ENCODE data around the gene UBE2F. TPM values are rescaled to one million over a fixed set of nuclear protein-coding genes. Genes with fewer than 3 reads are reported as not detected.
A peak's percentile ranks its signal among the peaks of the same experiment; 100 is the strongest.

The UBE2F gene
- 100 to 1,000 TPM in 1 of 2 donors, 10 to 100 TPM in 1; 64.5 to 175 TPM for total RNA-seq

GRCh38 chr2:237966565-237967462 is at the start of gene UBE2F:
UBE2F (plus strand) TSS chr2:237967014; CDS start chr2:237973108, 6,094 bp downstream.
- peak; percentile 92 to 93 for ATAC-seq
- Mint-ChIP-seq H3K9me3 (peaks cover 12 to 14% of the 10 kb centered on the region in 2 donors), H3K27ac (peak within 1 kb of the TSS; percentile 78 to 89), H3K36me3 (peaks cover 30 to 36% of the 10 kb centered on the region in 2 donors)
- DNase-seq (ENCODE audit: low spot score in 2 of 2): peak; percentile 97 to 98

- Mint-ChIP-seq H3K9me3 (no peaks in the 10 kb centered on the region), H3K36me3 (no peaks in the 10 kb centered on the region), H3K27ac (no peak overlapping the region)
- no peak for ATAC-seq
- no peak for DNase-seq (ENCODE audit: low spot score in 2 of 2)
Observed at GRCh38 chr2:237917696-237918374, 49.0 kb upstream of the UBE2F start.

GRCh38 chr2:237919593-237919992 is 47.2 kb upstream of the UBE2F start:
- H3K36me3 Mint-ChIP-seq: no peaks in the 10 kb centered on the region
- DNase-seq (ENCODE audit: low spot score in 2 of 2) (no peak), ATAC-seq (no peak)
- peaks cover 0 to 4% of the 10 kb centered on the region in 2 donors for H3K9me3 Mint-ChIP-seq
- no peak overlapping the region for H3K27ac Mint-ChIP-seq

- Mint-ChIP-seq H3K9me3 (peaks cover 0 to 4% of the 10 kb centered on the region in 2 donors), H3K27ac (no peak overlapping the region), H3K36me3 (no peaks in the 10 kb centered on the region)
- DNase-seq (ENCODE audit: low spot score in 2 of 2): no peak
- peak in 1 of 2 donors; percentile 21 for ATAC-seq
Observed at GRCh38 chr2:237920673-237921072, 46.1 kb upstream of the UBE2F start.

- ATAC-seq: no peak
- no peaks in the 10 kb centered on the region for H3K36me3 Mint-ChIP-seq
- peak overlapping the region in 1 of 2 donors; percentile 75 for H3K27ac Mint-ChIP-seq
- DNase-seq (ENCODE audit: low spot score in 2 of 2): no peak
- H3K9me3 Mint-ChIP-seq: peaks cover 0 to 4% of the 10 kb centered on the region in 2 donors
Observed at GRCh38 chr2:237921967-237922492, 44.8 kb upstream of the UBE2F start.

GRCh38 chr2:237922641-237923361 is 44.0 kb upstream of the UBE2F start:
- no peak for DNase-seq (ENCODE audit: low spot score in 2 of 2)
- Mint-ChIP-seq H3K36me3 (peaks cover 2% of the 10 kb centered on the region in 2 donors), H3K27ac (peak overlapping the region in 1 of 2 donors; percentile 75), H3K9me3 (peaks cover 1 to 6% of the 10 kb centered on the region in 2 donors)
- ATAC-seq: peak in 1 of 2 donors; percentile 77

GRCh38 chr2:237923481-237924163 is 43.2 kb upstream of the UBE2F start:
- peak; percentile 88 to 96 for ATAC-seq
- peaks cover 4 to 6% of the 10 kb centered on the region in 2 donors for H3K36me3 Mint-ChIP-seq
- H3K27ac Mint-ChIP-seq: peak overlapping the region in 1 of 2 donors; percentile 75
- DNase-seq (ENCODE audit: low spot score in 2 of 2): peak; percentile 84 to 90
- peaks cover 3 to 8% of the 10 kb centered on the region in 2 donors for H3K9me3 Mint-ChIP-seq

- no peak for ATAC-seq
- DNase-seq (ENCODE audit: low spot score in 2 of 2): no peak
- Mint-ChIP-seq H3K27ac (peak overlapping the region in 1 of 2 donors; percentile 75), H3K36me3 (peaks cover 4 to 9% of the 10 kb centered on the region in 2 donors), H3K9me3 (peaks cover 3 to 8% of the 10 kb centered on the region in 2 donors)
Observed at GRCh38 chr2:237924164-237924534, 42.7 kb upstream of the UBE2F start.

- H3K9me3 Mint-ChIP-seq: peaks cover 3 to 20% of the 10 kb centered on the region in 2 donors
- peaks cover 4 to 23% of the 10 kb centered on the region in 2 donors for H3K36me3 Mint-ChIP-seq
Observed at GRCh38 chr2:237927135-237927534, 39.7 kb upstream of the UBE2F start.

GRCh38 chr2:237927986-237928385 is 38.8 kb upstream of the UBE2F start:
- Mint-ChIP-seq H3K27ac (no peak overlapping the region), H3K9me3 (peaks cover 3 to 20% of the 10 kb centered on the region in 2 donors), H3K36me3 (peaks cover 4 to 23% of the 10 kb centered on the region in 2 donors)
- DNase-seq (ENCODE audit: low spot score in 2 of 2) (no peak), ATAC-seq (no peak)

More at GRCh38 chr2:237927135-237927534, 39.7 kb upstream of the UBE2F start:
- no peak for ATAC-seq
- no peak for DNase-seq (ENCODE audit: low spot score in 2 of 2)
- H3K27ac Mint-ChIP-seq: peak overlapping the region in 1 of 2 donors; percentile 29

GRCh38 chr2:237929979-237930378 is 36.8 kb upstream of the UBE2F start:
- Mint-ChIP-seq H3K9me3 (peaks cover 3 to 16% of the 10 kb centered on the region in 2 donors), H3K27ac (peak overlapping the region in 1 of 2 donors; percentile 13), H3K36me3 (peaks cover 4 to 23% of the 10 kb centered on the region in 2 donors)
- no peak for DNase-seq (ENCODE audit: low spot score in 2 of 2)
- no peak for ATAC-seq

GRCh38 chr2:237931205-237931721 is 35.6 kb upstream of the UBE2F start:
- ATAC-seq: no peak
- Mint-ChIP-seq H3K9me3 (peaks cover 3 to 16% of the 10 kb centered on the region in 2 donors), H3K36me3 (peaks cover 4 to 23% of the 10 kb centered on the region in 2 donors), H3K27ac (no peak overlapping the region)
- no peak for DNase-seq (ENCODE audit: low spot score in 2 of 2)

- ATAC-seq: peak; percentile 41 to 77
- no peak for DNase-seq (ENCODE audit: low spot score in 2 of 2)
- Mint-ChIP-seq H3K36me3 (peaks cover 2 to 21% of the 10 kb centered on the region in 2 donors), H3K9me3 (peaks cover 3 to 15% of the 10 kb centered on the region in 2 donors), H3K27ac (no peak overlapping the region)
Observed at GRCh38 chr2:237932731-237933131, 34.1 kb upstream of the UBE2F start.

- no peak for ATAC-seq
- peak overlapping the region in 1 of 2 donors; percentile 20 for H3K27ac Mint-ChIP-seq
- peaks cover 0 to 14% of the 10 kb centered on the region in 2 donors for H3K36me3 Mint-ChIP-seq
- no peak for DNase-seq (ENCODE audit: low spot score in 2 of 2)
- peaks cover 0 to 12% of the 10 kb centered on the region in 2 donors for H3K9me3 Mint-ChIP-seq
Observed at GRCh38 chr2:237934186-237934585, 32.6 kb upstream of the UBE2F start.

GRCh38 chr2:237935740-237936452 is 30.9 kb upstream of the UBE2F start:
- no peak for DNase-seq (ENCODE audit: low spot score in 2 of 2)
- no peak for ATAC-seq
- Mint-ChIP-seq H3K36me3 (peaks cover 5 to 11% of the 10 kb centered on the region in 2 donors), H3K9me3 (peaks cover 7 to 10% of the 10 kb centered on the region in 2 donors), H3K27ac (no peak overlapping the region)
